ENCODE data around the gene IL4R. TPM values are rescaled to one million over a fixed set of nuclear protein-coding genes. Genes with fewer than 3 reads are reported as not detected.

IL4R gene
- total and polyA plus RNA-seq, 2 of the 8 experiments (the other 6 are each of a cell fraction or from before 2014, with no cell fraction given): 29.1 to 29.4 TPM

- H4K5ac ChIP-seq (ENCODE audit: insufficient read length, low read depth, low read length): no peak overlapping the region
- WGBS, 2 experiments (ENCODE audit: extremely low coverage in 1 of 2, insufficient coverage in 1 of 2, insufficient read length in 1 of 2, insufficient replicate concordance in 2 of 2, low coverage in 1 of 2, low lambda C conversion rate in 2 of 2, missing lambda C conversion rate in 1 of 2): 81% methylated on average over 6 of the region's 6 CpGs; no CpG with 5 or more reads in 1 of the 2 experiments
- no peak overlapping the region for H3K4me2 ChIP-seq (ENCODE audit: insufficient read depth in 1 of 2, low read depth in 2 of 2, low read length in 2 of 2)
- H3K56ac ChIP-seq (replicated peaks; ENCODE audit: insufficient read length, low read depth, low read length): no peak overlapping the region
- H2BK20ac ChIP-seq (ENCODE audit: low read length): no peak overlapping the region
- no peaks in the 10 kb centered on the region; a peak in 1 of 8 replicates for H3K36me3 ChIP-seq (ENCODE audit: control insufficient read depth in 2 of 4, insufficient read depth in 4 of 4, low read length in 3 of 4)
- no peaks in the 10 kb centered on the region for H3K9me3 ChIP-seq (ENCODE audit: insufficient read depth in 2 of 2, low read depth in 1 of 2, low read length in 1 of 2)
- H4K20me1 ChIP-seq (replicated peaks in 1 of 2; ENCODE audit: control insufficient read depth in 1 of 2, insufficient read depth in 2 of 2, low read length in 2 of 2): no peaks in the 10 kb centered on the region
- no peak overlapping the region for H4K91ac ChIP-seq (replicated peaks; ENCODE audit: insufficient read length, low read length)
- no peak overlapping the region for H4K8ac ChIP-seq (ENCODE audit: extremely low read depth, insufficient read depth, low read length)
- H2AK5ac ChIP-seq (ENCODE audit: low read depth, low read length): no peak overlapping the region
- H3K4ac ChIP-seq (replicated peaks; ENCODE audit: insufficient read length, low read depth, low read length): no peak overlapping the region
- no peak overlapping the region for H2AFZ ChIP-seq (ENCODE audit: low read length)
- H2BK15ac ChIP-seq (ENCODE audit: low read length): no peak overlapping the region
- H2BK12ac ChIP-seq (ENCODE audit: low read depth, low read length): no peak overlapping the region
- DNase-seq (ENCODE audit: low read depth in 1 of 2, low spot score in 2 of 2) (no peak), FAIRE-seq (no peak)
- H3K27ac ChIP-seq (ENCODE audit: low read depth, low read length): no peak overlapping the region
- no peak overlapping the region for H2BK5ac ChIP-seq (ENCODE audit: low read depth, low read length)
- no peaks in the 10 kb centered on the region for H3K79me2 ChIP-seq (ENCODE audit: control insufficient read depth in 1 of 2, insufficient read depth in 2 of 2, low read length in 2 of 2)
- no peak overlapping the region for H3K9ac ChIP-seq (replicated peaks in 1 of 4; ENCODE audit: extremely low read depth in 1 of 4, low read depth in 3 of 4, low read length in 3 of 4)
- peaks cover 0 to 9% (median 4%) of the 10 kb centered on the region in 4 experiments; a peak in 4 of 7 replicates for H3K4me1 ChIP-seq (replicated peaks in 1 of 4; ENCODE audit: control insufficient read depth in 3 of 4, insufficient read depth in 4 of 4, low read length in 3 of 4)
- H3K4me3 ChIP-seq (ENCODE audit: extremely low read depth in 1 of 4, insufficient read depth in 2 of 4, low read depth in 3 of 4, low read length in 4 of 4): no peak overlapping the region
- no peak overlapping the region for H2BK120ac ChIP-seq (replicated peaks; ENCODE audit: low read depth, low read length)
- H3K23ac ChIP-seq (ENCODE audit: insufficient read length): no peak overlapping the region
- CTCF ChIA-PET (ENCODE audit: partially characterized antibody): interaction anchor here (0.8 to 0.9 kb wide), 2 partner anchors 29 to 1988 kb away, joined by 3 read pairs; no protein-coding TSS in a partner anchor
- peaks cover under 1% of the 10 kb centered on the region; the same call in 1 of the 2 replicates for H3K79me1 ChIP-seq (ENCODE audit: low read depth, low read length)
- H3K18ac ChIP-seq (ENCODE audit: extremely low read depth, low read length): no peak overlapping the region
- H3K23me2 ChIP-seq (ENCODE audit: low read depth, low read length): peaks cover 6% of the 10 kb centered on the region; the same call in 1 of the 2 replicates
- POLR2A ChIA-PET (ENCODE audit: partially characterized antibody): no interaction called here
- H3K14ac ChIP-seq (ENCODE audit: insufficient read length): no peak overlapping the region
- H3K27me3 ChIP-seq (replicated peaks in 1 of 4; ENCODE audit: control insufficient read depth in 3 of 4, extremely low read depth in 1 of 4, insufficient read depth in 3 of 4, low read length in 3 of 4): no peaks in the 10 kb centered on the region
- TF ChIP-seq CEBPB (IDR thresholded peaks at IDR 0.05; ENCODE audit: low read depth, low read length) (no peak), GTF2F1 (IDR thresholded peaks at IDR 0.05; ENCODE audit: borderline replicate concordance, low read depth, low read length) (no peak), SP4 (IDR thresholded peaks at IDR 0.05; ENCODE audit: low read length) (no peak), YY1 (IDR thresholded peaks at IDR 0.05; ENCODE audit: low read depth, low read length) (no peak), ASH2L (IDR thresholded peaks at IDR 0.05; ENCODE audit: low read length) (no peak), SAP30 (IDR thresholded peaks at IDR 0.05; ENCODE audit: insufficient read depth, insufficient replicate concordance, low read length) (no peak), BACH1 (IDR thresholded peaks at IDR 0.05; ENCODE audit: low read length) (no peak), BRCA1 (IDR thresholded peaks at IDR 0.05; ENCODE audit: low read depth, low read length) (no peak), CBX8 (IDR thresholded peaks at IDR 0.05; ENCODE audit: borderline replicate concordance, low read depth, low read length) (no peak), KDM5A (IDR thresholded peaks at IDR 0.05; ENCODE audit: low read length) (no peak), CHD2 (IDR thresholded peaks at IDR 0.05; ENCODE audit: low read length) (no peak), SIN3A (conservative IDR thresholded peaks at IDR 0.05 in 1 of 2, IDR thresholded peaks at IDR 0.05 in 1 of 2; ENCODE audit: low read depth in 1 of 2, low read length in 2 of 2) (no peak), RFX5 (IDR thresholded peaks at IDR 0.05; ENCODE audit: borderline replicate concordance, low read depth, low read length) (no peak), E2F6 (IDR thresholded peaks at IDR 0.05) (no peak), CTBP2 (IDR thresholded peaks at IDR 0.05; ENCODE audit: borderline replicate concordance, insufficient read depth, insufficient read length, low read length) (no peak)
Observed at GRCh38 chr16:27264151-27264550, 49.6 kb upstream of the IL4R start.

All from H1 (cell line).